Mesendoderm (in vitro differentiated cells): Measurements from ENCODE around the gene LEKR1.
A peak's percentile ranks its signal among the peaks of the same experiment; 100 is the strongest.

Experiments
- DNase-seq: peaks from one replicate; pipeline ENCODE4 v3.0.0; 2013
- H2AK5ac ChIP-seq: 2 replicates; pipeline ENCODE4 v1.6.1; 2013; ENCODE audit warnings: low read length, inconsistent platforms
- H2BK120ac ChIP-seq: 2 replicates; pipeline ENCODE4 v1.6.1; 2013; ENCODE audit warnings: low read depth, mild to moderate bottlenecking, low read length, moderate library complexity, mixed read lengths
- H2BK15ac ChIP-seq: replicated peaks from 2 replicates; pipeline ENCODE4 v1.6.1; 2013; ENCODE audit warnings: low read depth, mild to moderate bottlenecking, moderate library complexity
- H2BK5ac ChIP-seq: 2 replicates; pipeline ENCODE4 v1.6.1; 2013; ENCODE audit warnings: low read length, inconsistent platforms
- H3K18ac ChIP-seq: 2 replicates; pipeline ENCODE4 v1.6.1; 2013; ENCODE audit warnings: mild to moderate bottlenecking, low read length, mixed read lengths
- H3K23ac ChIP-seq: one replicate; pipeline ENCODE4 v1.6.1; 2013; ENCODE audit warnings: low read length
- H3K27ac ChIP-seq: 2 replicates; pipeline ENCODE4 v1.5.1; 2013; ENCODE audit warnings: low read depth, mild to moderate bottlenecking, inconsistent platforms, low read length, moderate library complexity
- H3K27me3 ChIP-seq: 2 replicates; pipeline ENCODE4 v1.6.1; 2013; ENCODE audit warnings: low read length, control low read depth, mild to moderate bottlenecking, inconsistent platforms; ENCODE audit not compliant: insufficient read depth, poor library complexity
- H3K36me3 ChIP-seq: 2 replicates; pipeline ENCODE4 v1.6.1; 2013; ENCODE audit warnings: low read length, inconsistent platforms; ENCODE audit not compliant: control insufficient read depth, insufficient read depth
- H3K4ac ChIP-seq: one replicate; pipeline ENCODE4 v1.6.1; 2013; ENCODE audit warnings: low read depth, mild to moderate bottlenecking, low read length, moderate library complexity
- H3K4me1 ChIP-seq: 2 replicates; pipeline ENCODE4 v1.6.1; 2013; ENCODE audit warnings: low read depth, low read length, inconsistent platforms; ENCODE audit not compliant: control insufficient read depth
- H3K4me2 ChIP-seq: 2 replicates; pipeline ENCODE4 v1.6.1; 2013; ENCODE audit warnings: low read length
- H3K4me3 ChIP-seq: 2 replicates; pipeline ENCODE4 v1.5.1; 2013; ENCODE audit warnings: mild to moderate bottlenecking, low read length
- H3K56ac ChIP-seq: one replicate; pipeline ENCODE4 v1.6.1; 2013; ENCODE audit warnings: low read length
- H3K79me1 ChIP-seq: 2 replicates; pipeline ENCODE4 v1.6.1; 2013; ENCODE audit warnings: low read length, inconsistent platforms
- H3K79me2 ChIP-seq: 2 replicates; pipeline ENCODE4 v1.6.1; 2013; ENCODE audit warnings: mild to moderate bottlenecking, low read length; ENCODE audit not compliant: control insufficient read depth, insufficient read depth
- H3K9ac ChIP-seq: 2 replicates; pipeline ENCODE4 v1.6.1; 2013; ENCODE audit warnings: low read length, inconsistent platforms
- H4K5ac ChIP-seq: one replicate; pipeline ENCODE4 v1.6.1; 2013; ENCODE audit warnings: low read length
- H4K8ac ChIP-seq: one replicate; pipeline ENCODE4 v1.6.1; 2013; ENCODE audit warnings: low read depth, mild to moderate bottlenecking, control low read depth, low read length, moderate library complexity
- WGBS: extraction: QIAGEN DNeasy Blood & Tissue Kit; methylation state at CpG from one replicate; pipeline ENCODE4 v1.1.7; 2013; ENCODE audit warnings: low lambda C conversion rate, missing lambda C conversion rate; ENCODE audit not compliant: insufficient coverage; ENCODE audit errors: extremely low coverage; 5-methylcytosine and 5-hydroxymethylcytosine counted together

LEKR1 gene

DNA sequence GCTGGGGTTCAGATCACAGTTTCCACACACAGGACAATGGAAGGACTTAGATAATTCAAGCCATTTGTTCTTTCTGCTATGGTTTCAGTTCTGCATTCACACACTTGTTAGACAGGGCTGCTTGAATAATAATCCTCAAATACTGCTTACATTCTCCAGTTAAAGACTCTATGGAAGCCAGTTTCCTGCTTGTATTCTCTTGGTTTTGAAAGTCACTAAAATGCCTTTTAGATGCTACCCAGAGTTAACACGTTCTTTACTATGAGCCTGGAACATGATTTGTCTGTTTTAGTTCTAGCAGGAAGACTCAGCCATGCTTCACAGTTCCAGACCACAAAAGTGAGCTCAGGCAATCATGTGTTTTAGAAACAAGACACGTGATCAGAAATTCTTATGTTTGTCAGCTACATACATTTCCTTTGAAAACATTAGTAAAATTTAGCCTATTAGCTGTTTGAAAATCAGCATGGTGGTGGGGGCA lies 152.4 kb downstream of the LEKR1 start:
- Histone ChIP-seq H4K5ac (no peak overlapping the region), H3K36me3 (no peaks in the 10 kb centered on the region), H3K18ac (no peak overlapping the region), H3K4me1 (no peaks in the 10 kb centered on the region), H2AK5ac (no peak overlapping the region), H2BK120ac (no peak overlapping the region), H3K27ac (no peak overlapping the region), H3K56ac (no peak overlapping the region), H3K27me3 (no peaks in the 10 kb centered on the region), H4K8ac (no peak overlapping the region), H3K4ac (no peak overlapping the region), H3K4me2 (no peak overlapping the region), H3K4me3 (no peak overlapping the region), H3K79me1 (no peaks in the 10 kb centered on the region), H3K23ac (no peak overlapping the region), H3K79me2 (no peaks in the 10 kb centered on the region), H2BK5ac (no peak overlapping the region), H3K9ac (no peak overlapping the region), H2BK15ac (no peak overlapping the region)
- no CpG with 5 or more reads among the region's 2 CpGs for WGBS
- DNase-seq, result no peak

DNA sequence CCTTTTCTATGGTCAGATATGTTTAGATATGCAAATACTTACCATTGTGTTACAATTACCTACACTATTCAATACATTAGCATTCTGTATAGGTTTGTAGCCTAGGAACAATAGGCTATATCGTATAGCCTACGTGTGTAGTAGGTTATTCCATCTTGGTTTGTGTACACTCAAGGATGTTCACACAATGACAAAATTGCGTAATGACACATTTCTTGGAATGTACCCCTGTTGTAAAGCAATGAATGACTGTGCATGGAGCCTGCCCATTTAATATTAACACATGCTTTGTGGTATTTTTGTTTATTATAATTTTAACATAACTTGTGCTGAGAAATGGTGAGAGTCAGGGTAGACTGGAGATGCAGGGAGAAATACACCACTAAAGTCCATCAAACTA lies 154.9 kb downstream of the LEKR1 start:
- Histone ChIP-seq H3K23ac (no peak overlapping the region), H3K4me2 (no peak overlapping the region), H3K36me3 (no peaks in the 10 kb centered on the region), H3K4ac (no peak overlapping the region), H4K5ac (no peak overlapping the region), H3K9ac (no peak overlapping the region), H3K18ac (no peak overlapping the region), H2BK15ac (no peak overlapping the region), H3K27ac (no peak overlapping the region), H4K8ac (no peak overlapping the region), H3K27me3 (no peaks in the 10 kb centered on the region), H3K4me1 (no peaks in the 10 kb centered on the region), H2BK5ac (no peak overlapping the region), H2AK5ac (no peak overlapping the region), H3K79me2 (no peaks in the 10 kb centered on the region), H2BK120ac (no peak overlapping the region), H3K4me3 (no peak overlapping the region), H3K79me1 (no peaks in the 10 kb centered on the region), H3K56ac (no peak overlapping the region)
- no CpG with 5 or more reads among the region's 3 CpGs for WGBS
- DNase-seq, result no peak

DNA sequence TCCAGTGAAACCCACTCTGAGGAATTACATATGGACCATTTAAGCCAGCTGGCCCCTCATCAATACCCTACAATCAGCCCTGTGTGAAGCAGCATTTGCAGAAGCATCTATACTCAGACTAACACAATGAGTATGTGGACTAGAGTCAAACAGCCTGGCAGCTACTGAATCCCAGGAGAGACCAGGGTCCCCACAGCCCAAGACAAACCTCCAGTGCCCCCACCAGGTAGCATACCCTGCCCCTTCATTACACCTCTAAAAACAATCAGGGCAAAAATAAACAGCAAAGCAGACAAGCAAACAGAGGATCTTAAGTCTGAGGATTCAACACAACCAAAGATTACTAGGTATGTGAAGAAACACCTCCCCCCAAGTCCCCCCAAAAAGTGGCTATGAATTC lies 157.4 kb downstream of the LEKR1 start:
- Histone ChIP-seq H2BK5ac (no peak overlapping the region), H3K27ac (no peak overlapping the region), H4K8ac (no peak overlapping the region), H3K36me3 (no peaks in the 10 kb centered on the region), H3K56ac (no peak overlapping the region), H3K4me3 (no peak overlapping the region), H2BK120ac (peak overlapping the region; percentile 45), H3K79me1 (no peaks in the 10 kb centered on the region), H3K18ac (peak overlapping the region; percentile 30), H3K9ac (no peak overlapping the region), H3K23ac (no peak overlapping the region), H3K4ac (peak overlapping the region; percentile 55), H3K27me3 (no peaks in the 10 kb centered on the region), H2AK5ac (no peak overlapping the region), H2BK15ac (no peak overlapping the region), H4K5ac (no peak overlapping the region), H3K79me2 (no peaks in the 10 kb centered on the region), H3K4me2 (no peak overlapping the region), H3K4me1 (peaks cover 5% of the 10 kb centered on the region)
- DNase-seq, result peak; percentile 39

DNA sequence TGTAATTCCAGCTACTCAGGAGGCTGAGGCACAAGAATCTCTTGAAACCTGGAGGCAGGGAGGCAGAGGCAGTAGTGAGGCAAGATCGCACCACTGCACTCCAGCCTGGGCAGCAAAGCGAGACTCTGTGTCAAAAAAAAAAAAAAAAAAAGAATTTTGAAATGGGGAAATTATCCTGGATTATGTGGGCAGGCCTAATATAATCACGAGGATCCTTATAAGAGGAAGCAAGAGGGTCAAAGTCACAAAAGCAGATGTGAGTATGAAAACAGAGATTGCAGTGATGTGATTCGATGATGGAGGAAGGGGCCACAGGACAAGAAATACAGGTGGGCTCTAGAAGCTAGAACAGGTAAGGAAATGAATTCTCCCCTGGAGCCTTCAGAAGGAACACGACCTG lies 159.6 kb downstream of the LEKR1 start:
- Histone ChIP-seq H2BK5ac (peak overlapping the region; percentile 14), H3K27me3 (no peaks in the 10 kb centered on the region), H3K23ac (no peak overlapping the region), H2AK5ac (no peak overlapping the region), H3K4me2 (no peak overlapping the region), H2BK15ac (no peak overlapping the region), H3K79me2 (no peaks in the 10 kb centered on the region), H3K4me1 (peaks cover 5% of the 10 kb centered on the region), H4K8ac (no peak overlapping the region), H3K4ac (no peak overlapping the region), H3K18ac (no peak overlapping the region), H3K36me3 (no peaks in the 10 kb centered on the region), H3K9ac (no peak overlapping the region), H2BK120ac (no peak overlapping the region), H3K79me1 (no peaks in the 10 kb centered on the region), H4K5ac (no peak overlapping the region), H3K4me3 (no peak overlapping the region), H3K27ac (no peak overlapping the region), H3K56ac (peak overlapping the region; percentile 19)
- DNase-seq, result no peak
- WGBS, result no CpG with 5 or more reads among the region's 5 CpGs

DNA sequence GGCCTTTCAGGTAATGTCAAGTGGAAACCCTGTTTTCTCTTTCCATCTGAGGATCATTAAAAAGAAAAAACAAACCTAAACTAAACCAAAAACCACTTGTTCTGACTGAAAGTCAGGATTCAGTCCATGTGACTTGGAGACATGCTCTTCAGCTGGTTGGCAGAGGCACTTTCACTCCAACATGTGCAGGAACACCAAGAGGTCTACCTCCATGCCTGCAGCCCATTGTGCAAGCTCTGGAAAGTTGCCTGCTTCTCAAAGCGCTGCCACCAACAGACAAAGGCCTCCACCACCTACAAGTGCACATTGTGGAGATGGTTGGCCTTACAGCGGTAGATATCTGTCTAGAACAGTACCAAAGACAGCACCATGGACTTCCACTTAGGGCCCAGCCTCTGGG lies 161.8 kb downstream of the LEKR1 start:
- no peak overlapping the region for H3K23ac ChIP-seq
- no peak overlapping the region for H3K4ac ChIP-seq
- H3K79me2 ChIP-seq, result no peaks in the 10 kb centered on the region
- no peak overlapping the region for H4K5ac ChIP-seq
- no peak overlapping the region for H4K8ac ChIP-seq
- no peak overlapping the region for H2BK120ac ChIP-seq
- H2BK15ac ChIP-seq, result no peak overlapping the region
- no peak overlapping the region for H3K27ac ChIP-seq
- H3K56ac ChIP-seq, result peak overlapping the region; percentile 12
- no peak overlapping the region for H3K4me2 ChIP-seq
- no peaks in the 10 kb centered on the region for H3K36me3 ChIP-seq
- no peak for DNase-seq
- H3K18ac ChIP-seq, result no peak overlapping the region
- H2AK5ac ChIP-seq, result no peak overlapping the region
- H2BK5ac ChIP-seq, result peak overlapping the region; percentile 33
- no CpG with 5 or more reads among the region's 2 CpGs for WGBS
- no peaks in the 10 kb centered on the region for H3K27me3 ChIP-seq
- H3K4me3 ChIP-seq, result no peak overlapping the region
- H3K9ac ChIP-seq, result no peak overlapping the region
- H3K79me1 ChIP-seq, result no peaks in the 10 kb centered on the region
- peaks cover 5% of the 10 kb centered on the region for H3K4me1 ChIP-seq

DNA sequence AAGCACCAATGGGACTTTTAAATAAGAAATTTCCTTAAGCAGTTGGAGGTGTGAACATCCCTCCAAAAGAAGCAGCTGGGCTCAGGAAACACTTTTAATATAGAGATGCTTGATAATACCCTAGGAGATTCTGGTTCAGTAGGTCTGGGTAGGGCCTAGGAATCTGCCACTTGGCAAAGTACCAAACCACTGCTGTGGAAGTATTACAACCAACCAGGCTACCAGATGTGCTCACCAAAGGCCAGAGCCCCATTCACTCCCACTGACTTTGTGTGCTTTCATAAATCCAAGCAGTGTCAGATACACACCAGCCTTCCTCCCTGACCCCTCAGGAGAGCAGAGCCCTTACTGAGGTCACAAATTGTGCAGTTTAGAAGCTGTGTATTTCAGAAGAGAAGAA lies 171.2 kb downstream of the LEKR1 start:
- no peak overlapping the region for H3K56ac ChIP-seq
- H2BK120ac ChIP-seq, result no peak overlapping the region
- no peak overlapping the region for H3K4ac ChIP-seq
- no peaks in the 10 kb centered on the region for H3K79me1 ChIP-seq
- H2BK15ac ChIP-seq, result no peak overlapping the region
- H4K5ac ChIP-seq, result no peak overlapping the region
- H2AK5ac ChIP-seq, result no peak overlapping the region
- no peak overlapping the region for H3K4me2 ChIP-seq
- H3K79me2 ChIP-seq, result no peaks in the 10 kb centered on the region
- H3K36me3 ChIP-seq, result no peaks in the 10 kb centered on the region
- H3K9ac ChIP-seq, result no peak overlapping the region
- no peak overlapping the region for H2BK5ac ChIP-seq
- no peaks in the 10 kb centered on the region for H3K4me1 ChIP-seq
- no peak overlapping the region for H4K8ac ChIP-seq
- no peak overlapping the region for H3K23ac ChIP-seq
- no peak for DNase-seq
- H3K18ac ChIP-seq, result no peak overlapping the region
- no peak overlapping the region for H3K4me3 ChIP-seq
- no peak overlapping the region for H3K27ac ChIP-seq
- no peaks in the 10 kb centered on the region for H3K27me3 ChIP-seq
